Activated naive CD8-positive, alpha-beta T cell treated with anti-CD3 and anti-CD28 coated beads for 36 hours (primary cell): ENCODE results near the gene LRRC9. TPM values are rescaled to one million over a fixed set of nuclear protein-coding genes. Genes with fewer than 3 reads are reported as not detected.
A peak's percentile ranks its signal among the peaks of the same experiment; 100 is the strongest.

ENCODE experiments used
- DNase-seq: peaks from one replicate; pipeline ENCODE4 v3.0.0; 2021
- H3K27ac Mint-ChIP-seq: one replicate; pipeline ENCODE4 v1.8.0; 2022; ENCODE audit warnings: mild to moderate bottlenecking, moderate library complexity, mixed read lengths
- H3K27me3 Mint-ChIP-seq: one replicate; pipeline ENCODE4 v1.8.0; 2022; ENCODE audit warnings: mild to moderate bottlenecking, mixed read lengths
- H3K36me3 Mint-ChIP-seq: one replicate; pipeline ENCODE4 v1.8.0; 2021; ENCODE audit warnings: mild to moderate bottlenecking, mixed read lengths
- H3K4me1 Mint-ChIP-seq: one replicate; pipeline ENCODE4 v1.8.0; 2021; ENCODE audit warnings: mixed read lengths
- H3K4me3 Mint-ChIP-seq: one replicate; pipeline ENCODE4 v1.8.0; 2022; ENCODE audit warnings: mild to moderate bottlenecking, moderate library complexity, mixed read lengths
- H3K9me3 Mint-ChIP-seq: one replicate; pipeline ENCODE4 v1.8.0; 2022; ENCODE audit warnings: mixed read lengths
- total RNA-seq, 2 experiments: library from RNA; stranded (reverse); gene quantifications; one replicate each; pipeline ENCODE4 v1.2.3, GENCODE V29; 2021

The LRRC9 gene
- total RNA-seq, 2 experiments from 2014 or later: 0.56 to 0.66 TPM

DNA sequence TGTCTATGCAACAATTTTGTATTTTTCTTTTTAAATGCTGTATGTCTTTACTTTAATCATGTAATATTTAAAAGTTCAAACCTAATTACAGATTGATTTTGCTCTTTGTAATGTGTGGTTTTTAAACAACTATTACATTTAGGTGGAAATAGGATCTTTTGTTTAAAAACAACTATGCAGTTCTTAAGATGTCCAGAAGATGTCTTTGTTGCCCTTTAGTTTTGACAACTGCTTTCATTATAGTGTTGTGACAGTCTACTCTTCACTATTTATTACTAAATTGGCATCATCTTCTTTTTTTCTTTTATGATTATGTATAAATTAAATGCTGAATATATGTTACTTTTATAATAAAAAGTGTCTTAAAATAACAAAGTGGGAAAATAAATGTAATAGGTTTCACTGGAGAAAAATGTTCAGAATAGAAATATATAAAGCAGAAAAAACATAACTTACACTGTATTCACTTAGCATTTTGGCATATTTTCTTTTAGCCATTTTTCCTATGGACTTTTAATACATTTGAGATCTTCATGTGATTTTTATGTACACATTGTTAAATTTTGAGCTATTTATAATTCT is 144.6 kb downstream of the LRRC9 start:
- DNase-seq: no peak
- Mint-ChIP-seq H3K36me3 (no peaks in the 10 kb centered on the region), H3K27ac (no peak overlapping the region)

DNA sequence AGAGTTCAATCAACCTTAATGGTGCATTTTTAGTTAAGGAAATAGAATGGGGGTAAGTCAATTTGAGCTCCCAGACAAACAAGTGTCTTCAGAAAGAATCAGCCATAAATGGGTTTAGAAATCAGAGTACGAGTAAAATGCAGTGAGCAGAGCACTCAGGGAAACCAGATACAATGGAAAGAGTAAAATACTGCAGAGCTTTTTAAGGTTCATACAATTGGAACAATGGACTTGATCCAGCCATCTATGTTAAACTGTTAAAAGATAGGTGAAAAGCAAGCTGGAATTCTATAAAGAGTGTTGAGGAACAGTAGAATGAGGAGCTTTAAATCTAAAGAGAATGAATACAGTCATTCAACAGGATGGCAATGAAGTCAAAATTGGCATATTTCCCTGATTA is 147.9 kb downstream of the LRRC9 start:
- Mint-ChIP-seq H3K4me1 (peaks cover 6% of the 10 kb centered on the region), H3K4me3 (no peak overlapping the region), H3K27ac (no peak overlapping the region), H3K27me3 (no peaks in the 10 kb centered on the region), H3K36me3 (no peaks in the 10 kb centered on the region), H3K9me3 (no peaks in the 10 kb centered on the region)
- DNase-seq: no peak

More for the DNA sequence above, 144.6 kb downstream of the LRRC9 start:
- Mint-ChIP-seq H3K27me3 (no peaks in the 10 kb centered on the region), H3K4me3 (no peak overlapping the region), H3K9me3 (no peaks in the 10 kb centered on the region), H3K4me1 (no peaks in the 10 kb centered on the region)

DNA sequence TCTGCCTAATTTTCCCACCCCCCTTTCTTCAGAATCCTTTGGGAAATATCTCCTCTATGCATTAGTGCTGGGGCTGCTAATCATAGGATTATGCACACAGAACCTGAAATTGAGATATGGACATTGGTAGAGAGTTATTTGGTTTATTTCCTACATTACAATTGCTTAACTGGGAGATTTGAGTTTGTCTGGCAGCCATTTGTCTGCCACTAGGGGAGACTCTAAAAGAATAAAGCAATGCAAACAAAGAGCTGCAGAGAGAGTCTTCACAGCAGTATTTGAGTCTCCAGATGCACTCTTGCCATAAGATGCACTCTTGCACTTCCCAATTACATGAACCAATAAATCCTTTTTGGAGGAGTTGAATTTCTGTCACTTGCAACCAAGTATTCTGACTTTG is 159.8 kb downstream of the LRRC9 start:
- Mint-ChIP-seq H3K27ac (no peak overlapping the region), H3K9me3 (peaks cover 11% of the 10 kb centered on the region), H3K27me3 (no peaks in the 10 kb centered on the region), H3K4me3 (no peak overlapping the region), H3K36me3 (no peaks in the 10 kb centered on the region), H3K4me1 (peaks cover 3% of the 10 kb centered on the region)
- DNase-seq: no peak

DNA sequence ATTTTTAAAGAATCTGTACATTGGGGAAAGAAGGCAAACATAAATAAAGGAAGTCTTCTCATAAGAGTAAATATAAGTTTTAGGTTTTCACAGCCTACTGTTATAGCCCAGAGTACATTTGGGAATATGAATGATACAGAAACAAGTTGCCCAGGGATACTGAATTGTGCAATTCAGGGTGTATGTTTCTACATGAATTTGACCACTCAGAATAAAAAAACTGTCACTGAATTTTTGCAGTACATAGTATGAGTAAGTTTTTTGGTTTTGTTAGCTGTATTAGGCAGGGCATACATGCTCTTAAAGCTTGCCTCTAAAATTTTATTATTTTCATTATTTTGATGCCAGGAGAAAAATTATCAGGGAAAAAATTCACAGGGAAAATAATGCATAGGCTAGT is 165.1 kb downstream of the LRRC9 start:
- Mint-ChIP-seq H3K4me1 (no peaks in the 10 kb centered on the region), H3K36me3 (no peaks in the 10 kb centered on the region), H3K4me3 (no peak overlapping the region), H3K27ac (no peak overlapping the region), H3K9me3 (no peaks in the 10 kb centered on the region), H3K27me3 (no peaks in the 10 kb centered on the region)
- DNase-seq: no peak

DNA sequence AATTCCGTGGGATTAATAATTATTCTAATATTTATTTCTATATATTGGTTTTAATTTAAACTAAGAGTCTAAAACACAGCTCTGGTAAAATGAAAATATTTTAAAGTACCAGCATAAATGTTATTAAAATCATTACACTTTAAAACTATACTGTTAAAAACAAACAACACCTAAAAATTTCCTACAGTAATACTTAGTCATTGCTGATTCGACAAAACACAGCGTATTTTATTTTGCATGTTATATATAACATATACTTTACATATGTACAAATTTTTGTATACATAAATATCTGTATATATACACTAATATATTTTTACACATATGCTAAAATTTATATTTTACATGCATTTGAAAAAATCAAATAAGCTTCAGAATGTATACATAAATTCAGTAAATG is 165.7 kb downstream of the LRRC9 start:
- DNase-seq: no peak
- no peaks in the 10 kb centered on the region for H3K36me3 Mint-ChIP-seq
- H3K27ac Mint-ChIP-seq: no peak overlapping the region
- H3K4me1 Mint-ChIP-seq: peaks cover 4% of the 10 kb centered on the region
- H3K4me3 Mint-ChIP-seq: no peak overlapping the region
- no peaks in the 10 kb centered on the region for H3K9me3 Mint-ChIP-seq
- no peaks in the 10 kb centered on the region for H3K27me3 Mint-ChIP-seq

DNA sequence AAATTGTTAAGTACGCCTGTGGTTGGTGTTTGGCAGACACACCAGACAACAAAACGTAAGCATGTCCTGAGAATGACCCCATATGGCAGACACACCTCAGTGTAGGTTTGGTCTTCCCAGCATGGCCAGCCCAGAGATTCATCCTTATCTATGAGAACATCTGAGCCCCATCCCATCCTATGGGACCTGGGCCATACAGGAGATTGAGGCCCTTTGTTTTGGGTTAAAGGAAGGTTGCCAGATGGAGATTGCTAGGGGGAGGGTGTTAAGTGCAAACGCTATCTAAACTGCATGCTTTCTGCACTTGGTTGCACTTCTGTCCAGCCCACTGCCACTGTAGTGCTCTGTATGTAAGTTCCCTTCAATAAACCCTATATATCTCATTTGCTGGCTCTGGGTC is 167.7 kb downstream of the LRRC9 start:
- no peak overlapping the region for H3K27ac Mint-ChIP-seq
- H3K36me3 Mint-ChIP-seq: peaks cover 2% of the 10 kb centered on the region
- no peaks in the 10 kb centered on the region for H3K9me3 Mint-ChIP-seq
- H3K4me1 Mint-ChIP-seq: peaks cover 4% of the 10 kb centered on the region
- no peak overlapping the region for H3K4me3 Mint-ChIP-seq
- no peak for DNase-seq
- no peaks in the 10 kb centered on the region for H3K27me3 Mint-ChIP-seq

DNA sequence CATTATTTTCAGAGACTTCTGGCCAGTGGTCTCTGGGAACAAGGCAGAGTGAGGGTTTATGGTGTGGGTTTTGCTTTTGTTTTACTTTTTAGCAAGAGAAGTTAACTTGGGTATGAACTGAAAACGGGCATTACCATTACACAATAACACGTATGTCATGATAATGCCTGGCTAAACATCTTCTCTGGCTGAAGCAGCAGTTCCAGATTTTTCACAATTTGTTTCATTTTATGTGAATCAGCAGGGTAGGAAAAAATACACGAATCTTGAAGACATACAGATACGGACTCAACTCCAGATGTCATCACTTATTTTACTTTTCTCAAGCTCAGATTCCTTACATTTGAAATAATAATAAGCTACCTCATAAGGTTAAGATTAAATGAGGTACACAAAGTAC is 169.3 kb downstream of the LRRC9 start:
- no peak for DNase-seq
- Mint-ChIP-seq H3K9me3 (peaks cover 1% of the 10 kb centered on the region), H3K36me3 (peaks cover 10% of the 10 kb centered on the region), H3K4me1 (peaks cover 14% of the 10 kb centered on the region), H3K27ac (no peak overlapping the region), H3K27me3 (no peaks in the 10 kb centered on the region), H3K4me3 (no peak overlapping the region)

DNA sequence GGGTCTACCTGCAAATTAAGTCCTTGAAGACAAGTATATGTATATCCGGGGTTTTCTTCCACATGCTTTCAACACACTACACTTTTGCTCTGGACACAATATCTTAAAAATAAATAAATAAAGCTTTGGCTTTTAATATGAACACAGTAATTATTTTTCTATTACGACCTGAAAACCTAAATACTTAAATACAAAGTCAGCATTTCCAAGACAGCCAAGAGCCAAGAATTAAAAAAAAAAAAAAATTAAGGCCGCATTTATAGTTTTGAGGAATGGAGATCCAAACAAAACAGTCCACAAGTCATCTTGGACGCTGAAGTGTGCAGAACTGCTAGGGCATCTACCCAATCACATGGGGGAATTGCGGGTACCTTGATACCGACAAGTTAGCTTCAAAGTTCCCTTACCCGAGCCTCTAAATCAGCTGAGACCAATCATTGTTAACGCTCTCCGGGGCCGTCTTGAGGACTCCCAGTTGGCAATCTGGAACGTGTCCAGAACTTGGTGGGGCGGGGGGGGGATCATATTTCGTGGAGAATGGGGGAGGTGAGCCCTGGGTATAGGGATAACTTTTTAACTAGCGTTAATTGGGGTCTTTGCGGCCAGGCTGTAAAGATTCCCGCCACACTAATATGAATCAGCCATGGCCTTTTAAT is 171.0 kb downstream of the LRRC9 start:
- peak overlapping the region; percentile 97 for H3K4me3 Mint-ChIP-seq
- H3K4me1 Mint-ChIP-seq: peaks cover 28% of the 10 kb centered on the region
- peaks cover 1% of the 10 kb centered on the region for H3K9me3 Mint-ChIP-seq
- H3K27ac Mint-ChIP-seq: peak overlapping the region; percentile 95
- no peaks in the 10 kb centered on the region for H3K27me3 Mint-ChIP-seq
- H3K36me3 Mint-ChIP-seq: peaks cover 19% of the 10 kb centered on the region
- DNase-seq: peak; percentile 9

DNA sequence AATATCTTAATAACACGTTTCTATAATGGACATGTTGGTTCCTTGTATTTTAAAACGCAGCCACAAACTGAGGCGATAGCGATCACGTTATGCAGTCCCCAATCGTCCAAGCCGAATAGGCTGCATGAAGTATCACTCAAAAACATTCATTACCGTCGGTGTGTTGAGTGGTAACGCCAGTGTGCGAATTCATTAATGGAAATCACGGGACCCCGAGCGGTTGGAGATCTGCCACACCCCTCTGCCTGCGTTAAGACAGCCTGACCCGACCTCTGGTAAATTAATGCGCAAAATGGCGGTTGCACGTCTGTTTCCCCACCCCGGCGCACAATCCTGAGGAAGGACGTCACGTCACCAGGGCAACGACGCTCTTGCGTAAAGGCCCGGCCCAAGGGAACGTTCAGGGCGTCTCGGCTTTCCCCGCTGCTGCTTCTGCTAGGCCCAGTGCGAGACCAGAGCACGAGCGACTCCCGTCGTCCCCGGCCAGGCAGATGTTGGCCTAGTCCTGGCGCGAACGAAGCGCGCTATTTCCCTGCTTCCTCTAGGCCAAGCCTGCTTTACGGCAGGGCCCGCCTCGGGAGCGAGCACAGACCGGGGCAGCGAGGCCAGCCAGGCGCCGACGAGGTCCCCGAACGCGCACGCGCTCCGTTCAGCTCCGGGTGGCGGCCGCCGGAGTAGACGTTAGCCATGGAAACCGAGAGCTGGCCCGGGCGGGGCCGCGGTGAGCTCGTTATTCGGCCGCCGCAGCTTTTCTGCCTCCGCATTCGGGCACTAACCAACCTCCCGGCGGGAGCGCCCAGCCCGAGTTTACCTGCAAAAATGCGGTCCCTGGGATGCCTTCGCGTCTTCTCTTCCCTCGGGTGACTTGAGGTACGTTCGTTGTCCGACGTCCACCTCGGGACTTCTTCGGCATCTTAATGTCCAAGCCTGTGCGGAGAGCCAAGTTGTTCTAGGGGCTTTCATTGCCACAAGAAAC is 171.9 kb downstream of the LRRC9 start, which contains the start of gene PCNX4:
Gene PCNX4, plus strand, starts transcription at position 374 of the 976 bp plus-strand sequence. CDS start 15,716 bp downstream, outside the sequence.
- peaks cover 30% of the 10 kb centered on the region for H3K4me1 Mint-ChIP-seq
- DNase-seq: peak; percentile 91
- H3K36me3 Mint-ChIP-seq: peaks cover 19% of the 10 kb centered on the region
- peaks cover 1% of the 10 kb centered on the region for H3K9me3 Mint-ChIP-seq
- no peaks in the 10 kb centered on the region for H3K27me3 Mint-ChIP-seq
- peak within 1 kb of the TSS; percentile 97 for H3K4me3 Mint-ChIP-seq
- peak within 1 kb of the TSS; percentile 95 for H3K27ac Mint-ChIP-seq

DNA sequence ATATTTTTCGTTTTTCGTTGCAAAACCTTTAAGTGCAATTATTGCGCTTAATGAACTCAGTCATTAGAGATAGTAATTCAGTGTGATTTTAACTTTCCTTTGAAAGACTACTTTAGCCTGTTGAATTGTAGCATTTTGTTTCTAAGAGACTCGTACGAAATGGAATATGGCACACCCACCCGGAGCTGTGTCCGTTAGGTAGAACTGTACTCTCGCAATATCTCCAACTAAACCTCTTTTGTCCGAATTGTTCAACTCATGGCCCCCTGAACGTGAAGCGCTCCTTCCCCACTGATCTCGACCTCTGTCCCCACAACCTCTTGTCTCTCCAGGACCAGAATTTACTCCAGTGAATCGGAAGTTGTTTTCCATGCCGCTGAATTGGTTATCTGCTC is 172.6 kb downstream of the LRRC9 start:
- Mint-ChIP-seq H3K27me3 (no peaks in the 10 kb centered on the region), H3K27ac (peak overlapping the region; percentile 95), H3K36me3 (peaks cover 26% of the 10 kb centered on the region), H3K9me3 (peaks cover 1% of the 10 kb centered on the region), H3K4me3 (peak overlapping the region; percentile 97), H3K4me1 (peaks cover 30% of the 10 kb centered on the region)
- DNase-seq: peak; percentile 13

DNA sequence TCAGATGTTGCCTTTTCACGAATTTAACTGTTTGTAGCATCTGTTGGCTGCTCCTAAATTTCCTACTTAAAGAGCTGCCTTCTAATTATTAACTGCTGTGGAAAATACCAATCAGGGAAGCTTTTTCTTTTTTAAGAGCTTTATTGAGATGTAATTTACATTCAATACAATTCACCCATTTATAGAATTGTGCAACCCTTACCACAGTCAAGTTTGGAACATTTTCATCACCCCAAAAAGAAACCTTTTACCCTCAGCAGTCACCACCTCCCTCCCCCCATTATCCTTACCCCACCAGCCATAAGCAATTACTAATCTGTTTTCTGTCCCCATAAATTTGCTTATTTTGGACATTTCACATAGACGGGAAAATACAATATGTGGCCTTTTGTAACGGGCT is 173.1 kb downstream of the LRRC9 start:
- Mint-ChIP-seq H3K4me1 (peaks cover 30% of the 10 kb centered on the region), H3K9me3 (peaks cover 1% of the 10 kb centered on the region), H3K27ac (peak overlapping the region; percentile 95), H3K27me3 (no peaks in the 10 kb centered on the region), H3K4me3 (peak overlapping the region; percentile 97), H3K36me3 (peaks cover 31% of the 10 kb centered on the region)
- DNase-seq: no peak

DNA sequence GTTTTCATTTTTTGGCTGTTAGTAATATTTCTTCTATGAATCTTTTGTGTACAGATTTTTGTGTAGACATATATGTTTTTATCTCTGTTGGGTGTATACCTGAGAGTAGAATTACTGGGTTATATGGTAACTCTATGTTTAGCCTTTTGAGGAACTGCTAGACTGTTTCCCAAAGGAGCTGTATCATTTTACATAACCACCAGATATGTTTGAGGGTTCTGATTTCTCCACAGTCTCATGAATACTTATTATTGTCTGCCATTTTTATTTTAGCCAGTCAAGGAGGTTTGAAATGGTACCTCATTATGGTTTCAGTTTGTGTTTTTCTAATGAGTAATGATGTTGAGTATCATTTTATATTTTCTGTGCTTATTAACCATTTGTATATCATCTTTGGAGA is 173.7 kb downstream of the LRRC9 start:
- peaks cover 36% of the 10 kb centered on the region for H3K36me3 Mint-ChIP-seq
- peaks cover 1% of the 10 kb centered on the region for H3K9me3 Mint-ChIP-seq
- DNase-seq: no peak
- no peaks in the 10 kb centered on the region for H3K27me3 Mint-ChIP-seq
- peak overlapping the region; percentile 97 for H3K4me3 Mint-ChIP-seq
- H3K27ac Mint-ChIP-seq: peak overlapping the region; percentile 95
- peaks cover 30% of the 10 kb centered on the region for H3K4me1 Mint-ChIP-seq

DNA sequence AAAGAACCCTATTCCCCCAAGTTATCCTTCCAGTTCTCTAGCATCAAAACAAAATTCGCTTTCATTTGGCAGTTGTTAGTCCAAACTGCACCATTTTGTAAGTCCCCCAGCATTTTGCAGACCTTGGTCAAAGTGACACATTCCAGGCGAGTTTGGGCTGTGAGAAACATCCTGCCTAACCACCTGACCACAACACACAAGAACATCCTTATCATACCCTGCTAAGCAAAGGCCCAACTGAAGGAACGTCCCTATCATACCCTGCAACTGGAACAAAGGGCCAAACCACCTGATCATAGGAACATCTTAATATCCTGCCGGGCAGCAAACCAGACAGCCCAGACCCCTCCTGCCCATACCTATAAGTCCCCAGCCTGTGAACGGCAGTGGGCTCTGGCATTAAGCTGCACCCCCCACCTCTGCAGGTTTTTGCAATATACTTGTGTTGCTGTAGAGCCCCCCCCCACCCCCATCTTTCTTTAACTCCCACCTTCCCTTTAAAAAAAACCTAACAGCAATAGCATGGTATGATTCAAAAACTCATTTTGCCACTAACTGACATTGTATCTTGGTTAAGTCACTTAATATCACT is 174.5 kb downstream of the LRRC9 start:
- H3K4me3 Mint-ChIP-seq: peak overlapping the region; percentile 97
- H3K27ac Mint-ChIP-seq: peak overlapping the region; percentile 64
- H3K9me3 Mint-ChIP-seq: peaks cover 1% of the 10 kb centered on the region
- H3K27me3 Mint-ChIP-seq: no peaks in the 10 kb centered on the region
- peak; percentile 22 for DNase-seq
- H3K36me3 Mint-ChIP-seq: peaks cover 36% of the 10 kb centered on the region
- H3K4me1 Mint-ChIP-seq: peaks cover 30% of the 10 kb centered on the region

DNA sequence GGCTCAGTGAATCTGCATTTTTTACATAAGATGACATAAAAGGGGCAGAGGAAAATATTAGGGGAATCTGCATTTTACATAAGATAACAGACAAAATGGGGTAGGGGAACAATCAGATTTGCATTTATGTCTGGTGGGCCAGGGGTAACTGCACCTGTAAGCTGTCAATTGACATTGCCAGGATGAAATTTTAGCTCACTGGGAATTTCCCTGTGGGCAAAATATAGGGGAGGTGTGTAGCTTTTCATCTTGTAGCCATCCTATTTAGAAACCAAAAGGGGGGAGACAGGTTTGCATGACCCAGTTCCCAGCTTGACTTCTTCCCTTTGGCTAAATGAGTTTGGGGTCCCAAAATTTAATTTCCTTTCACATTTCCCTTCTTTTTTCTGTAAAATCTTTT is 175.3 kb downstream of the LRRC9 start:
- no peak for DNase-seq
- peaks cover 1% of the 10 kb centered on the region for H3K9me3 Mint-ChIP-seq
- peak overlapping the region; percentile 52 for H3K27ac Mint-ChIP-seq
- peaks cover 35% of the 10 kb centered on the region for H3K4me1 Mint-ChIP-seq
- H3K27me3 Mint-ChIP-seq: no peaks in the 10 kb centered on the region
- H3K4me3 Mint-ChIP-seq: peak overlapping the region; percentile 26
- peaks cover 41% of the 10 kb centered on the region for H3K36me3 Mint-ChIP-seq
